UCSD-AML1 (cell line): ENCODE results near the gene LARGE1.

Experiments used
- DNase-seq: peaks from one replicate; lab custom pipeline; 2025; ENCODE audit not compliant: unreplicated experiment; lab: John Stamatoyannopoulos, UW

Gene LARGE1

GRCh38 chr22:33677536-33677935 lies 242.7 kb downstream of the LARGE1 start:
- no peak for DNase-seq

GRCh38 chr22:33674357-33674756 lies 245.9 kb downstream of the LARGE1 start:
- DNase-seq, result no peak

- DNase-seq, result no peak
Observed at GRCh38 chr22:33669746-33670145, 250.5 kb downstream of the LARGE1 start.

GRCh38 chr22:33666961-33667619 lies 253.2 kb downstream of the LARGE1 start:
- DNase-seq, result no peak

GRCh38 chr22:33666279-33666960 lies 253.9 kb downstream of the LARGE1 start:
- DNase-seq, result no peak

- DNase-seq, result no peak
Observed at GRCh38 chr22:33659448-33659847, 260.8 kb downstream of the LARGE1 start.

- no peak for DNase-seq
Observed at GRCh38 chr22:33658775-33659174, 261.5 kb downstream of the LARGE1 start.

GRCh38 chr22:33657670-33658069 lies 262.6 kb downstream of the LARGE1 start:
- no peak for DNase-seq

GRCh38 chr22:33656808-33657628 lies 263.3 kb downstream of the LARGE1 start:
- no peak for DNase-seq

GRCh38 chr22:33654173-33654895 lies 265.9 kb downstream of the LARGE1 start:
- no peak for DNase-seq

GRCh38 chr22:33653532-33654063 lies 266.7 kb downstream of the LARGE1 start:
- no peak for DNase-seq

GRCh38 chr22:33652615-33653014 lies 267.7 kb downstream of the LARGE1 start:
- DNase-seq, result no peak

GRCh38 chr22:33650244-33650643 lies 270.0 kb downstream of the LARGE1 start:
- DNase-seq, result no peak

GRCh38 chr22:33648478-33648877 lies 271.8 kb downstream of the LARGE1 start:
- DNase-seq, result no peak

- no peak for DNase-seq
Observed at GRCh38 chr22:33640900-33641299, 279.4 kb downstream of the LARGE1 start.

- no peak for DNase-seq
Observed at GRCh38 chr22:33639588-33640254, 280.6 kb downstream of the LARGE1 start.

- no peak for DNase-seq
Observed at GRCh38 chr22:33635766-33636165, 284.5 kb downstream of the LARGE1 start.

- DNase-seq, result no peak
Observed at GRCh38 chr22:33631777-33632176, 288.5 kb downstream of the LARGE1 start.

GRCh38 chr22:33625959-33626358 lies 294.3 kb downstream of the LARGE1 start:
- DNase-seq, result no peak

GRCh38 chr22:33620085-33620484 lies 300.2 kb downstream of the LARGE1 start:
- DNase-seq, result no peak
